ENCODE data around the gene FILIP1L.

DNA sequence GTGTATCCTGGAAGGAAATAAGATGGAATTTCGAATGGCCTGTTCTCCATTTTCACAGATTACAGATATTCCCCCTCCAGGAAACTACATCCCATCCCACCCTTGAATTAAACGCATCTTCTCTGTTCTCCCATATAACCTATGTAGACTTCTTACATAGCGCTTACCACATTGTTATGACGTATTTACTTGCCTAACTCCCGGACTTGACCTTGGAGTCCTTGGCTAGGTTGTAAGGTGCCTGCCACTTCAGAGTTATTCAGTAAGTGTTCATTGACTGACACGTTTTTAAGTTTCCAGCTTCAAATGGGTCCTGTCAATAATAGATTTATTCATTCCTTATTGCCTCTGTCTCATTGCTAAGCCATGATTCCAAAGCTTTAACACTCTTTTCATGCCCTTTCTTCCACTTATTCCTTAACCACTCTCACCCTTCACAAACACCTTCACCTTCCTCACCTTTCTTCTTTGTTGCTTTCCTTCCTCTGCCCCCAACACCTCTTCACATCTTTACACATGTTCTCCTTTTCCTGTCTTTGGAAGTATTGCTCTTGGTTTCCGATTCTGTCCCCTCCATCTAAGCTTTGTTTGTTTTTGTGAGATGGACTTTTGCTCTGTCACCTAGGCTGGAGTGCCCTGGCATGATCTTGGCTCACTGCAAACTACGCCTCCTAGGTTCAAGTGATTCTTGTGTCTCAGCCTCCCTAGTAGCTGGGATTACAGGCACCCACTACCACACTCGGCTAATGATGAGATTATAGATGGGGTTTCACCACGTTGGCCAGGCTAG, 158.3 kb downstream of the FILIP1L start:
- TF ChIP-seq, protein P1, sequence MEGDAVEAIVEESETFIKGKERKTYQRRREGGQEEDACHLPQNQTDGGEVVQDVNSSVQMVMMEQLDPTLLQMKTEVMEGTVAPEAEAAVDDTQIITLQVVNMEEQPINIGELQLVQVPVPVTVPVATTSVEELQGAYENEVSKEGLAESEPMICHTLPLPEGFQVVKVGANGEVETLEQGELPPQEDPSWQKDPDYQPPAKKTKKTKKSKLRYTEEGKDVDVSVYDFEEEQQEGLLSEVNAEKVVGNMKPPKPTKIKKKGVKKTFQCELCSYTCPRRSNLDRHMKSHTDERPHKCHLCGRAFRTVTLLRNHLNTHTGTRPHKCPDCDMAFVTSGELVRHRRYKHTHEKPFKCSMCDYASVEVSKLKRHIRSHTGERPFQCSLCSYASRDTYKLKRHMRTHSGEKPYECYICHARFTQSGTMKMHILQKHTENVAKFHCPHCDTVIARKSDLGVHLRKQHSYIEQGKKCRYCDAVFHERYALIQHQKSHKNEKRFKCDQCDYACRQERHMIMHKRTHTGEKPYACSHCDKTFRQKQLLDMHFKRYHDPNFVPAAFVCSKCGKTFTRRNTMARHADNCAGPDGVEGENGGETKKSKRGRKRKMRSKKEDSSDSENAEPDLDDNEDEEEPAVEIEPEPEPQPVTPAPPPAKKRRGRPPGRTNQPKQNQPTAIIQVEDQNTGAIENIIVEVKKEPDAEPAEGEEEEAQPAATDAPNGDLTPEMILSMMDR (optimal IDR thresholded peaks at IDR 0.05 in 1 of 3, IDR thresholded peaks at IDR 0.05 in 1 of 3, conservative IDR thresholded peaks at IDR 0.05 in 1 of 3; ENCODE audit: extremely low read depth in 1 of 3, insufficient read depth in 2 of 3, low read length in 3 of 3), result no peak
- no peak for TF ChIP-seq EZH2 (IDR thresholded peaks at IDR 0.05; ENCODE audit: low read length)

Measured in keratinocyte (primary cell).